Uterus (tissue), 4 donors: ENCODE measurements around the gene ZNF467. TPM values are rescaled to one million over a fixed set of nuclear protein-coding genes. Genes with fewer than 3 reads are reported as not detected.

Source experiments
- DNase-seq, 2 donors: peaks; one replicate each; pipeline ENCODE4 v3.0.0-alpha.2; 2019 to 2020
- H3K27ac ChIP-seq, 2 donors: fragments of 200-600 bp; sonication (generic); 1 replicate in 1 of 2; 2 replicates in 1 of 2; pipeline ENCODE4 v1.5.1; 2016 to 2018
- H3K27me3 ChIP-seq, 2 donors: fragments of 200-600 bp; sonication (generic); one replicate each; pipeline ENCODE4 v1.5.1; 2018 to 2019; ENCODE audit warnings: control low read depth in 1 of 2
- H3K36me3 ChIP-seq, 2 donors: fragments of 200-600 bp; sonication (generic); one replicate each; pipeline ENCODE4 v1.5.1; 2019; ENCODE audit warnings: control low read depth in 1 of 2
- H3K4me1 ChIP-seq, 2 donors: fragments of 200-600 bp; sonication (generic); one replicate each; pipeline ENCODE4 v1.5.1; 2018 to 2019; ENCODE audit warnings: control low read depth in 1 of 2
- H3K4me3 ChIP-seq, 2 donors: fragments of 200-600 bp; sonication (generic); 1 replicate in 1 of 2; 2 replicates in 1 of 2; pipeline ENCODE4 v1.5.1; 2018 to 2019; ENCODE audit warnings: mild to moderate bottlenecking in 1 of 2
- H3K9me3 ChIP-seq, 2 donors: fragments of 200-600 bp; sonication (generic); one replicate each; pipeline ENCODE4 v1.5.1; 2019; ENCODE audit warnings: control low read depth in 1 of 2
- POLR2A ChIP-seq, 2 donors: fragments of 450-650 bp; IDR thresholded peaks; one replicate each; pipeline ENCODE4 v1.6.1; 2016; ENCODE audit warnings: antibody characterized with exemption in 2 of 2, mild to moderate bottlenecking in 1 of 2, moderate library complexity in 1 of 2
- intact Hi-C: fragments of 100-400 bp; cut with DNase I; formaldehyde crosslinking; loops from one replicate; pipeline ENCODE4 v1.15.1; 2023; ENCODE audit warnings: low total_unique reads
- total RNA-seq, 4 donors: library from RNA; depleted of rRNA in 3 of 4; stranded (reverse); fragments of >200 nt in 3 of 4; gene quantifications; one replicate each; pipeline versions ENCODE4 v1.1.0 to v1.2.4, GENCODE V29; 2014 to 2023
- TF ChIP-seq, protein P1 (sequence below), 4 experiments: fragments of 200-600 bp in 2 of 4; fragments of 450-650 bp in 2 of 4; sonication (generic) in 2 of 4; IDR thresholded peaks; one replicate each; pipeline ENCODE4 v1.5.1; 2016 to 2019; ENCODE audit warnings: antibody characterized with exemption in 4 of 4, mild to moderate bottlenecking in 2 of 4, moderate library complexity in 1 of 4
- donor health status: DM: yes; HTN: yes; CAD: no.

The ZNF467 gene
- total RNA-seq, 4 donors from 2014 or later, result 5.2 to 23.6 (median 14.3) TPM

- H3K9me3 ChIP-seq, result no peaks in the 10 kb centered on the region
- no peak for TF ChIP-seq POLR2A (IDR thresholded peaks at IDR 0.05)
- TF ChIP-seq, protein P1, sequence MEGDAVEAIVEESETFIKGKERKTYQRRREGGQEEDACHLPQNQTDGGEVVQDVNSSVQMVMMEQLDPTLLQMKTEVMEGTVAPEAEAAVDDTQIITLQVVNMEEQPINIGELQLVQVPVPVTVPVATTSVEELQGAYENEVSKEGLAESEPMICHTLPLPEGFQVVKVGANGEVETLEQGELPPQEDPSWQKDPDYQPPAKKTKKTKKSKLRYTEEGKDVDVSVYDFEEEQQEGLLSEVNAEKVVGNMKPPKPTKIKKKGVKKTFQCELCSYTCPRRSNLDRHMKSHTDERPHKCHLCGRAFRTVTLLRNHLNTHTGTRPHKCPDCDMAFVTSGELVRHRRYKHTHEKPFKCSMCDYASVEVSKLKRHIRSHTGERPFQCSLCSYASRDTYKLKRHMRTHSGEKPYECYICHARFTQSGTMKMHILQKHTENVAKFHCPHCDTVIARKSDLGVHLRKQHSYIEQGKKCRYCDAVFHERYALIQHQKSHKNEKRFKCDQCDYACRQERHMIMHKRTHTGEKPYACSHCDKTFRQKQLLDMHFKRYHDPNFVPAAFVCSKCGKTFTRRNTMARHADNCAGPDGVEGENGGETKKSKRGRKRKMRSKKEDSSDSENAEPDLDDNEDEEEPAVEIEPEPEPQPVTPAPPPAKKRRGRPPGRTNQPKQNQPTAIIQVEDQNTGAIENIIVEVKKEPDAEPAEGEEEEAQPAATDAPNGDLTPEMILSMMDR (IDR thresholded peaks at IDR 0.05), result no peak
- no peak overlapping the region for H3K27ac ChIP-seq
- H3K4me1 ChIP-seq, result no peaks in the 10 kb centered on the region
- H3K36me3 ChIP-seq, result no peaks in the 10 kb centered on the region
- intact Hi-C loops, result no loop called here
- DNase-seq, result no peak
- no peaks in the 10 kb centered on the region for H3K27me3 ChIP-seq
- H3K4me3 ChIP-seq, result no peak overlapping the region
Observed at GRCh38 chr7:149782682-149783345, 9.4 kb upstream of the ZNF467 start.

- no peaks in the 10 kb centered on the region for H3K36me3 ChIP-seq
- no peak for DNase-seq
- H3K4me3 ChIP-seq, result no peak overlapping the region
- TF ChIP-seq, protein P1 (IDR thresholded peaks at IDR 0.05), result no peak
- no peak for TF ChIP-seq POLR2A (IDR thresholded peaks at IDR 0.05)
- no peaks in the 10 kb centered on the region for H3K27me3 ChIP-seq
- no peaks in the 10 kb centered on the region for H3K4me1 ChIP-seq
- no peaks in the 10 kb centered on the region for H3K9me3 ChIP-seq
- no peak overlapping the region for H3K27ac ChIP-seq
- intact Hi-C loops, result no loop called here
Observed at GRCh38 chr7:149781921-149782320, 8.5 kb upstream of the ZNF467 start.

DNA sequence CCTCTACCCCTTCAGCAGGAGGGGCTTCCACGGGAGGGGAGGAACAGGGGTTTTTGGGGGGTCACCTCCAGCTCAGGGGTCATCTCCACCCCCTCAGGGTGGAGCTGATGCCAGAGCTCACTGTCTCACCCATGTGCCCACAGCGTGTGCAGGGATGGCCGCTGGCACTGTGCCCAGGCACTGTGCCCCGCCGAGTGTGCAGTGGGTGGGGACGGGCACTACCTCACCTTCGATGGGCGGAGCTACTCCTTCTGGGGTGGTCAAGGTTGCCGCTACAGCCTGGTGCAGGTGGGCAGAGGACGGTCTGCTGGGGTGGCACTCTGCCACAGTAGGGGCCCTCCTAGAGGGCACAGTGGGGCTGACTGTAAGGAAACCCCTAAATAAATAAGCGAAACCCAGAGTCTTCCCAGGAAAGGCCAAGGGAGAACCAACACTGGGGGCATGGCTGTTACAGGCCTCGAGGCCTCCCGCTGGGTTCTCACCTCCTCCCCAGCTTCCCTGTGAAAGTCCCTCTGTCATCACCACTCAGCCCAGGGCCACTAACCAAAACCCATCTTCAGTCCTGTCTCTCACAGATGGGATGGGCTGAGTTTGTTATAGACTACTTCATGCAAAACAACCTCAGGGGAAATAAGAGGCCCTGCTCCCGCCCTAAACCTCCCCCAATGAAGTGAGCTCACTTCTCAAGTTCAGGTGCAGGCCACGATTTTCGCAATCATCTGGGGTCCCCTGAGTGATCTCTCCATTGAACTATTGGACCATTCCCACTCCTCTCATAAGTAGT is 7.4 kb upstream of the ZNF467 start:
- Histone ChIP-seq H3K9me3 (no peaks in the 10 kb centered on the region), H3K36me3 (no peaks in the 10 kb centered on the region), H3K4me3 (no peak overlapping the region), H3K27ac (no peak overlapping the region), H3K4me1 (no peaks in the 10 kb centered on the region), H3K27me3 (no peaks in the 10 kb centered on the region)
- DNase-seq, result no peak
- TF ChIP-seq, protein P1 (IDR thresholded peaks at IDR 0.05), result no peak
- no peak for TF ChIP-seq POLR2A (IDR thresholded peaks at IDR 0.05)
- intact Hi-C loops, result no loop called here

DNA sequence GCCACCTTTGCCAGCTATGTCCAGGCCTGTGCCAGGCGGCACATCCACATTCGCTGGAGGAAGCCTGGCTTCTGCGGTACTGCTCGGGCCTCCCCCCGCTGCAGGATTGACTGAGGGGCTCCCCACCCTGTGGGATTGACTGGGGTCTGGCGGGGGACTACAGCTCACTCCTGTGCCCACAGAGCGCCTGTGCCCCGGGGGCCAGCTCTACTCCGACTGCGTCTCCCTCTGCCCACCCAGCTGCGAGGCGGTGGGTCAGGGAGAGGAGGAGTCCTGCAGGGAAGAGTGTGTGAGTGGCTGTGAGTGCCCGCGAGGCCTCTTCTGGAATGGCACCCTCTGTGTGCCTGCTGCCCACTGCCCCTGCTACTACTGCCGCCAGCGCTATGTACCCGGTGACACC is 6.7 kb upstream of the ZNF467 start:
- Histone ChIP-seq H3K9me3 (no peaks in the 10 kb centered on the region), H3K27ac (no peak overlapping the region), H3K4me3 (no peak overlapping the region), H3K4me1 (no peaks in the 10 kb centered on the region), H3K36me3 (no peaks in the 10 kb centered on the region), H3K27me3 (no peaks in the 10 kb centered on the region)
- no peak for DNase-seq
- intact Hi-C loops, result no loop called here
- TF ChIP-seq, protein P1 (IDR thresholded peaks at IDR 0.05), result no peak
- no peak for TF ChIP-seq POLR2A (IDR thresholded peaks at IDR 0.05)

- no peak overlapping the region for H3K27ac ChIP-seq
- no peak for TF ChIP-seq POLR2A (IDR thresholded peaks at IDR 0.05)
- TF ChIP-seq, protein P1 (IDR thresholded peaks at IDR 0.05), result no peak
- no peaks in the 10 kb centered on the region for H3K9me3 ChIP-seq
- no peaks in the 10 kb centered on the region for H3K27me3 ChIP-seq
- intact Hi-C loops, result loop anchor here (10.0 kb wide), 1 partner anchor 55 kb away; the partner anchor contains the start of gene ZNF862
- H3K4me1 ChIP-seq, result no peaks in the 10 kb centered on the region
- DNase-seq, result no peak
- no peak overlapping the region for H3K4me3 ChIP-seq
- no peaks in the 10 kb centered on the region for H3K36me3 ChIP-seq
Observed at GRCh38 chr7:149779502-149779805, 6.1 kb upstream of the ZNF467 start.
